GM12801 (cell line): ENCODE data around the gene NT5DC1.

ENCODE experiments used
- CTCF ChIP-seq: IDR thresholded peaks from one replicate; pipeline ENCODE4 v1.5.1; 2011; ENCODE audit warnings: control low read depth; ENCODE audit not compliant: insufficient read length; ENCODE audit errors: extremely low read depth

NT5DC1 gene

GRCh38 chr6:116229287-116229913, 128.7 kb downstream of the NT5DC1 start:
- no peak for TF ChIP-seq CTCF

GRCh38 chr6:116234689-116235088, 134.0 kb downstream of the NT5DC1 start:
- TF ChIP-seq CTCF: no peak

DNA sequence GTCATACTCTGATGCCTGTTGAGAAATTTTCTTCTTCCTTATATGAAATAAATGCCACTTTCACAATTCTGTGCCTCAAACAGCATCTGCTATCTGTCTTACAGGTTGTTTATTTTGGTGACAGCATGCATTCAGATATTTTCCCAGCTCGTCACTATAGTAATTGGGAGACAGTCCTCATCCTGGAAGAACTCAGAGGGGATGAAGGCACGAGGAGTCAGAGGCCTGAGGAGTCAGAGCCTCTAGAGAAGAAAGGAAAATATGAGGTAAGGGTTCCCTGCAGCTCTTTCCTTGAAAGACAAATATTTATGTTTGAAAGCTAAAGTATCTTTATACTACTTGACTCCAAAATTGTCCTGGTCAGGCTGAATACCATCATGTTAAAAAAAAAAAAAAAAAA, 137.4 kb downstream of the NT5DC1 start:
- no peak for TF ChIP-seq CTCF

GRCh38 chr6:116239256-116239655, 138.6 kb downstream of the NT5DC1 start:
- TF ChIP-seq CTCF: no peak

DNA sequence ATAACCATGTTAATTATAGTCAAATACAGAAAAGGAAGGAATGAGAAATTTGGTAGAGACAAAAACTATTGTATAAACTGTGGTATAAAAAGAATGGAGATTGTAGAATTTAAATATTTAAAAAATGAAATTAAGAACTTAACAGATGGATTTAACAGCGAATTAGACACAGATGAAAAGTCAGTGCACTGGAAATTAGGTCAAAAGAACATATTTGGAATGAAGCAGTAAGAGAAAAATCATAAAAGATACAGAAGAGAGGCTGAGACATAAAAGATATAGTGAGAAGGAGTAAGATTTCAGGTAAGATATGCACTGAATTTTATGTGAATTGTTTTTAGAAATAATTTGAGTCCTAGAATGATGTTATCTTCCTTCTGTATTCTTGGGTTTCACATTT, 139.2 kb downstream of the NT5DC1 start:
- no peak for TF ChIP-seq CTCF

GRCh38 chr6:116244284-116244683, 143.6 kb downstream of the NT5DC1 start:
- no peak for TF ChIP-seq CTCF

DNA sequence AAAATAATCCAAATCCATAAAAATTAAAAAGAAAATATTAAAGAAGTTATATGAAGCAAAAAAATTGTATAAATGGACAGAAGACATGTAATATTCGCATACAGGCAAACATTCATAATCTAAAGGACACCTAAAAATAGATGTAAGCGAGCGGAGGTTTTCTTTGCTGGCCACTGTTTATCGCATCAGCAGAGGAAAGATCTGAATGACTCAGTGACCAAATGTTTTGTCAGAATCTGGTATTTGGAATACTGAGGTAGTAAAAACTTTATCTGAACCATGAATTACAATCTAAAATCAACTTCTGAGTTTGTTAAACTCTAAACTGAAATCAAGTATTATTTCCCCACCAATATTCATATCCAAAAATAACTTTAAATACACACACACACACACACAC, 145.4 kb downstream of the NT5DC1 start:
- TF ChIP-seq CTCF: no peak

DNA sequence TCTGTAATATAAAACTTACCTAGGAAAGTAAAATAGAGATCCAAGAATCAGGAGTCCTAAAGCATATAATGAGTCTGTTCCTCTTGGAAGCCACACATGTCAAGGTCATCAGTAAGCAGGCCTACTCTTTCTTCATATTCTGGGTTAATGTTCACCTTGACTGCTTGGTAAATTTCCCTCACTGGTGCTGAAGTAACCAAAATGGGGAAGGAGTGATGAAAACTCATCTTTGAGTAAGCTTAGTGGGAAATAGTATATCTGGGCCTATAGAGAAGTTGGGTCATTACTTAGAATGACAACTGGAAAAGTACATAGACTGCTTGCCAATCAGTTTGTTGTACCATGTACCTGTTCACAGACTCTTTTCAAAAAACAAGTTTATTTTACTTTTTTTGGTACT, 146.6 kb downstream of the NT5DC1 start:
- no peak for TF ChIP-seq CTCF
